HEK293 (cell line): Measurements from ENCODE around the gene E2F1.

Experiments
- MEIS1 ChIP-seq: sonication (generic); formaldehyde crosslinking; IDR thresholded peaks from 2 replicates; pipeline ENCODE4 v1.8.1; 2022; ENCODE audit warnings: missing genetic modification reagents, mild to moderate bottlenecking, borderline replicate concordance
- ZBTB1 ChIP-seq: fragments of 450-650 bp; formaldehyde crosslinking; IDR thresholded peaks from 2 replicates; pipeline ENCODE4 v1.5.1; 2016; ENCODE audit warnings: missing biosample characterization, missing genetic modification characterization
- ZNF416 ChIP-seq: fragments of 450-650 bp; formaldehyde crosslinking; IDR thresholded peaks from 2 replicates; pipeline ENCODE4 v1.5.1; 2016; ENCODE audit warnings: missing biosample characterization, missing genetic modification characterization
- TF ChIP-seq, protein P1 (sequence below): fragments of 450-650 bp; formaldehyde crosslinking; IDR thresholded peaks from 2 replicates; pipeline ENCODE4 v1.5.1; 2016; ENCODE audit warnings: missing biosample characterization, missing genetic modification characterization
- TF ChIP-seq, protein P2 (sequence below): fragments of 450-650 bp; formaldehyde crosslinking; IDR thresholded peaks from 2 replicates; pipeline ENCODE4 v1.5.1; 2016; ENCODE audit warnings: missing biosample characterization, missing genetic modification characterization

DNA sequence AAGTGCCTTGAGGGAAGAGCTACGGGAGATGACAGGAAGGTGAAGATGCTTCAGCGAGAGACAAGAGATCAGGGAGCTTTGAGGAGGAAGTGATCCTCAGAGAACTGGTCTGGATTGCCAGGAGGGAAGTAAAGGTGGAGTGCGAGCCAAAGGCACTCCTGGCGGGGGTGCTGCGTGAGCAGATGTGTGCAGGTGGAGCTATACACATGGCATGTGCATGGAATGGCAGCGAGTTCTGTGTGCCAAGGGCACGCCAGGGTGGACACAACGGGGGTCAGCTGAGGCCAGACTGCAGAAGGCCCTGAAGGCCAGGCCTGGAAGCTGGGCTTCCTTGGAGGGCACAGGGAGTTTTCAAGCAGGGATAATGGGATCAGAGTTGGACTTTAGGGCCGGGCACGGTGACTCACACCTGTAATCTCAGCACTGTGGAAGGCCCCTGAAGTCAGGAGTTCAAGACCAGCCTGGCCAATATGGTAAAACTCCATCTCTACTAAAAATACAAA, 27.7 kb upstream of the E2F1 start:
- no peak for TF ChIP-seq MEIS1 (CRISPR knock-in tag)
- TF ChIP-seq, protein P1, sequence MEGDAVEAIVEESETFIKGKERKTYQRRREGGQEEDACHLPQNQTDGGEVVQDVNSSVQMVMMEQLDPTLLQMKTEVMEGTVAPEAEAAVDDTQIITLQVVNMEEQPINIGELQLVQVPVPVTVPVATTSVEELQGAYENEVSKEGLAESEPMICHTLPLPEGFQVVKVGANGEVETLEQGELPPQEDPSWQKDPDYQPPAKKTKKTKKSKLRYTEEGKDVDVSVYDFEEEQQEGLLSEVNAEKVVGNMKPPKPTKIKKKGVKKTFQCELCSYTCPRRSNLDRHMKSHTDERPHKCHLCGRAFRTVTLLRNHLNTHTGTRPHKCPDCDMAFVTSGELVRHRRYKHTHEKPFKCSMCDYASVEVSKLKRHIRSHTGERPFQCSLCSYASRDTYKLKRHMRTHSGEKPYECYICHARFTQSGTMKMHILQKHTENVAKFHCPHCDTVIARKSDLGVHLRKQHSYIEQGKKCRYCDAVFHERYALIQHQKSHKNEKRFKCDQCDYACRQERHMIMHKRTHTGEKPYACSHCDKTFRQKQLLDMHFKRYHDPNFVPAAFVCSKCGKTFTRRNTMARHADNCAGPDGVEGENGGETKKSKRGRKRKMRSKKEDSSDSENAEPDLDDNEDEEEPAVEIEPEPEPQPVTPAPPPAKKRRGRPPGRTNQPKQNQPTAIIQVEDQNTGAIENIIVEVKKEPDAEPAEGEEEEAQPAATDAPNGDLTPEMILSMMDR (tag by site-specific recombination): no peak
- no peak for TF ChIP-seq ZBTB1 (tag by site-specific recombination)
- TF ChIP-seq, protein P2, sequence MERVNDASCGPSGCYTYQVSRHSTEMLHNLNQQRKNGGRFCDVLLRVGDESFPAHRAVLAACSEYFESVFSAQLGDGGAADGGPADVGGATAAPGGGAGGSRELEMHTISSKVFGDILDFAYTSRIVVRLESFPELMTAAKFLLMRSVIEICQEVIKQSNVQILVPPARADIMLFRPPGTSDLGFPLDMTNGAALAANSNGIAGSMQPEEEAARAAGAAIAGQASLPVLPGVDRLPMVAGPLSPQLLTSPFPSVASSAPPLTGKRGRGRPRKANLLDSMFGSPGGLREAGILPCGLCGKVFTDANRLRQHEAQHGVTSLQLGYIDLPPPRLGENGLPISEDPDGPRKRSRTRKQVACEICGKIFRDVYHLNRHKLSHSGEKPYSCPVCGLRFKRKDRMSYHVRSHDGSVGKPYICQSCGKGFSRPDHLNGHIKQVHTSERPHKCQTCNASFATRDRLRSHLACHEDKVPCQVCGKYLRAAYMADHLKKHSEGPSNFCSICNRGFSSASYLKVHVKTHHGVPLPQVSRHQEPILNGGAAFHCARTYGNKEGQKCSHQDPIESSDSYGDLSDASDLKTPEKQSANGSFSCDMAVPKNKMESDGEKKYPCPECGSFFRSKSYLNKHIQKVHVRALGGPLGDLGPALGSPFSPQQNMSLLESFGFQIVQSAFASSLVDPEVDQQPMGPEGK (tag by site-specific recombination): no peak
- no peak for TF ChIP-seq ZNF416
